ENCODE measurements around the gene TMEM190. TPM values are rescaled to one million over a fixed set of nuclear protein-coding genes. Genes with fewer than 3 reads are reported as not detected.

TMEM190 gene
- total RNA-seq, 1 donor from 2014 or later: not detected

DNA sequence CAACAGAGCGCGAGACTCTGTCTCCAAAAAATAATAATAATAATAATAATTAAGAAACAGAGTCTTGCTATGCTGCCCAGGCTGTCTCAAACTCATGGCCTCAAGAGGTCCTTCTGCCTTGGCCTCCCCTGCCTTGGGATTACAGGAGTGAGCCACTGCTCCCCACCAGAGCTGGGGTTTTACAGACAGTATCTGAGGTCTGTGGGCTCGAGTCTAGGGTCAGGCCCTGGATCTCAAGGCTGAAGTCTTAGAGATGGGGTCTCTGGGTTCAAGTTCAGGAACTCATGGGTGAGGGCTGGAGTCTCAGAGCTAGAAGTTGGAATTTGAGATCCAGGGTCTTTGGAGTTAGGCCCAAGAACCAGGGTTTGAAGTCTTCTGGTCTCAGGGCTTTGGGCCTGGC is 9.8 kb upstream of the TMEM190 start:
- intact Hi-C loops (cut with micrococcal nuclease): no loop called here
- Histone ChIP-seq H3K27me3 (ENCODE audit: low read depth) (peaks cover 89% of the 10 kb centered on the region), H3K4me3 (no peak overlapping the region), H3K27ac (replicated peaks) (no peak overlapping the region), H3K9me3 (replicated peaks) (no peaks in the 10 kb centered on the region), H3K36me3 (no peaks in the 10 kb centered on the region), H3K4me1 (peaks cover 17% of the 10 kb centered on the region)
- no peak for DNase-seq
- TF ChIP-seq, protein P1, sequence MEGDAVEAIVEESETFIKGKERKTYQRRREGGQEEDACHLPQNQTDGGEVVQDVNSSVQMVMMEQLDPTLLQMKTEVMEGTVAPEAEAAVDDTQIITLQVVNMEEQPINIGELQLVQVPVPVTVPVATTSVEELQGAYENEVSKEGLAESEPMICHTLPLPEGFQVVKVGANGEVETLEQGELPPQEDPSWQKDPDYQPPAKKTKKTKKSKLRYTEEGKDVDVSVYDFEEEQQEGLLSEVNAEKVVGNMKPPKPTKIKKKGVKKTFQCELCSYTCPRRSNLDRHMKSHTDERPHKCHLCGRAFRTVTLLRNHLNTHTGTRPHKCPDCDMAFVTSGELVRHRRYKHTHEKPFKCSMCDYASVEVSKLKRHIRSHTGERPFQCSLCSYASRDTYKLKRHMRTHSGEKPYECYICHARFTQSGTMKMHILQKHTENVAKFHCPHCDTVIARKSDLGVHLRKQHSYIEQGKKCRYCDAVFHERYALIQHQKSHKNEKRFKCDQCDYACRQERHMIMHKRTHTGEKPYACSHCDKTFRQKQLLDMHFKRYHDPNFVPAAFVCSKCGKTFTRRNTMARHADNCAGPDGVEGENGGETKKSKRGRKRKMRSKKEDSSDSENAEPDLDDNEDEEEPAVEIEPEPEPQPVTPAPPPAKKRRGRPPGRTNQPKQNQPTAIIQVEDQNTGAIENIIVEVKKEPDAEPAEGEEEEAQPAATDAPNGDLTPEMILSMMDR (IDR thresholded peaks at IDR 0.05; ENCODE audit: borderline replicate concordance): no peak

DNA sequence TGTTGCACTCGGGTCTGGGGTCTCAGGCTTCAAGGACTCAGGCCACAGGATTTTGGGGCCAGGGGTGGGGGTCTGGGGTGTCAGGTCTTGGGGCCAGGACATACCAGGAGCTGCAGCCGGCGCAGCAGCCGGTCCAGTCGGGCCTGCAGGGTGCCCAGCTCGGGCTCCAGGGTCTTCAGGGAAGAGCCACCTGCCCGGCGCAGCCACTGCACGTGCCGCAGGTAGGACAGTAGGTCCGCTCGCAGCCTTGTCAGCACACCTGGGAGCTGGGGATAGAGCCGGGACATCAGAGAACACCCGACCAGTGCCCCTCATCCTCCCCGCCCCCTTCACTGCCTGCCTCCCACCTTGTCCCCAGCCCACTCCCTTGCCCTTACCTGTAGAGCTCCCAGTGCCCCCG is 8.5 kb upstream of the TMEM190 start:
- H3K36me3 ChIP-seq: no peaks in the 10 kb centered on the region
- DNase-seq: no peak
- peaks cover 17% of the 10 kb centered on the region for H3K4me1 ChIP-seq
- no peaks in the 10 kb centered on the region for H3K9me3 ChIP-seq (replicated peaks)
- no peak overlapping the region for H3K27ac ChIP-seq (replicated peaks)
- H3K27me3 ChIP-seq (ENCODE audit: low read depth): peaks cover 89% of the 10 kb centered on the region
- no peak overlapping the region for H3K4me3 ChIP-seq
- intact Hi-C loops (cut with micrococcal nuclease): no loop called here
- TF ChIP-seq, protein P1 (IDR thresholded peaks at IDR 0.05; ENCODE audit: borderline replicate concordance): no peak

GRCh38 chr19:55368701-55369563 is 7.7 kb upstream of the TMEM190 start:
- H3K4me1 ChIP-seq: peaks cover 17% of the 10 kb centered on the region
- no peak for DNase-seq
- intact Hi-C loops (cut with micrococcal nuclease): no loop called here
- H3K27me3 ChIP-seq (ENCODE audit: low read depth): peaks cover 94% of the 10 kb centered on the region
- H3K36me3 ChIP-seq: no peaks in the 10 kb centered on the region
- H3K9me3 ChIP-seq (replicated peaks): no peaks in the 10 kb centered on the region
- H3K27ac ChIP-seq (replicated peaks): no peak overlapping the region
- TF ChIP-seq, protein P1 (IDR thresholded peaks at IDR 0.05; ENCODE audit: borderline replicate concordance): no peak
- H3K4me3 ChIP-seq: peak overlapping the region; percentile 45

DNA sequence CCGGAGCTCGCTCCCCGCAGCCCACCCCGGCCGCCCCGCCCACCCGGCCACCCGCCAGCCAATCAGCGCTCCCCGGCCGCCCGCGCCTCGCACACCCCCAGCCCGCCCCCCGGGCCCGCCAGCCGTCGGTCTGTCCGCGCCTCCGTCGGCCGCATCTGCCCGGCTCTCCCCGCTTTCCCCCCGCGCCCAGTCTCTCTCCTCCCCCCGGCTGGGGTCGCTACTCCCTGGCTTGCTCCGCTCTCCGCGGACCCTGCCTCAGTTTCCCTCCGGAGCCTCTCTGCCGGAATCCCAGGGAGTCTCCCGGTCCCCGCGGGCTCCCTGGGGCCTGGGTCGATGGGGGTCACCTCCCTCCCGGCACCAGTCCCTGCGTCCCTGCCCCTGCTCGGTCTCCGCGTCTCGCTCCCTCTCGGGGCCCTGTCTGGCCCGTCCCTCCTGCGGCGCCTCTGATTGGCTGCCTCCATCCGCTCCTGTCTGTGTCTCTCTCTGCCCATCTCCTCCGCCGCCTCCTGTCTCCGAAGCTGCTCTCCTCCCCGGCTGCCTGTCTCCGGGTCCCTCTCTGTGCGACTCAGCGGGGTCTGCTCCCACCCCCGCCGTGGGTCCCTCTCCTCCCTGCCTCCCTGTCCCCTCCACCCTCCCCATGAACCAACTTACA is 6.8 kb upstream of the TMEM190 start:
- no peak for DNase-seq
- Histone ChIP-seq H3K27me3 (ENCODE audit: low read depth) (peaks cover 97% of the 10 kb centered on the region), H3K4me3 (peak overlapping the region; percentile 48), H3K27ac (replicated peaks) (no peak overlapping the region), H3K9me3 (replicated peaks) (no peaks in the 10 kb centered on the region), H3K4me1 (peaks cover 24% of the 10 kb centered on the region), H3K36me3 (no peaks in the 10 kb centered on the region)
- TF ChIP-seq, protein P1 (IDR thresholded peaks at IDR 0.05; ENCODE audit: borderline replicate concordance): no peak
- intact Hi-C loops (cut with micrococcal nuclease): no loop called here

DNA sequence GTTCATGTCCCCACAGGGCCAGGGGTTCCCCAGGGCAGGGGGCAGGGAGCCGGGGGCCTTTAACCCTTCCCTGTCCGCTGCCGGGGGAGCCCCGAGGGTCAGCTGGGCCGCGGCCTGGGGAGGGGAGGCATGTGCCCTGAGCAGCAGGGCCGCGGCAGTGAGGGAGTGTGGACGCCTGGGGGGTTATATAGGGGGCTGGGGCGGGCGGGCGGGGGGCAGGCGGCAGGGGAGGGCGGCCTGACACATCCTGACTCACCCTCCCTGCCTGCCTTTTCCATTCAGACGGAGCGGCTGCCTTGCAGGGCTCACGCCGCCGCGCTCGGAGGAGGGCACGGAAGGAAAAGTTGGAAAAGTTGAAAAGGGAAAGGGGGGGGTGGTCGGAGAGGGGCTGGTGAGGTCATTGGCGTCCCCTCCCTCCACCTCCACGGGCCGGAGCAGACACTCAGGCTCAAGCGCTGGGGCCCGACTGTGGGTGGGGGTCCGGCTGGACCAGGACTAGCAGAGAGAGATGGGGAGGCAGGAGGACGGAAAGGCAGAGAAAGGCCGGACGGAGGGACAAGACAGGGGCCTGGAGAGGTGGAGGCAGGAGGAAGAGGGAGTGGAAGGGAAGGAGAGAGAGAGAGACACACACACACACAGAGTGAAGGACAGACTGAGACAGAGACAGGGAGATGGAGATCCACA is 6.2 kb upstream of the TMEM190 start, which contains the start of gene IL11:
TSS of gene IL11 (minus strand) at position 159 of the 684 bp plus-strand sequence. CDS start at position 6, 153 bp downstream.
- TF ChIP-seq, protein P1 (IDR thresholded peaks at IDR 0.05; ENCODE audit: borderline replicate concordance): no peak
- DNase-seq: no peak
- no peak within 1 kb of the TSS for H3K27ac ChIP-seq (replicated peaks)
- peaks cover 94% of the 10 kb centered on the region for H3K27me3 ChIP-seq (ENCODE audit: low read depth)
- peak within 1 kb of the TSS; percentile 48 for H3K4me3 ChIP-seq
- intact Hi-C loops (cut with micrococcal nuclease): no loop called here
- peaks cover 24% of the 10 kb centered on the region for H3K4me1 ChIP-seq
- H3K9me3 ChIP-seq (replicated peaks): no peaks in the 10 kb centered on the region
- H3K36me3 ChIP-seq: no peaks in the 10 kb centered on the region

Data from left ventricle myocardium inferior (tissue), 1 donor.